ENCODE data around the gene CTXND1.

DNA sequence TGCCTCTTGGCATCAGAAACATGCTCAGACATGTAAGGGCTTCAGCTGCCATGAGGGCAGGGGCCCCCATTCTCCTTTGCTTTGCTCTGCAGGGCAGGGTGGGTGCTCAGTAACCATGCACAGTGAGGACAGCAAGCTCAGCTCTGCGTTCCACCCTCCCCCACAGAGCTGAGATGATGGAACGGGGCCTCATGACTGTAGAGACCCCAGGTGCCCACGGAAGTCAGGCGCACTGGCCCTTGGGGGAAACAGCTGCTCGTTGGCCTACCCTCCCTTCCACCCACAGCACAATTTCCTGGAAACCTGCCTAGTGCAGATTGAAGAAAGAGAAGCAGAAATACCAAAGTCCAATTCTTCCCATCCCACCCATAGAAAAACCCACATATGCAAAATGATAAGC, 10.5 kb downstream of the CTXND1 start:
- TF ChIP-seq CTCF (IDR thresholded peaks at IDR 0.05) (no peak), POLR2AphosphoS5 (IDR thresholded peaks at IDR 0.05) (no peak), POLR2A (IDR thresholded peaks at IDR 0.05) (no peak)
